K562 (cell line): ENCODE data around the gene TMEM167A. TPM values are rescaled to one million over a fixed set of nuclear protein-coding genes. Genes with fewer than 3 reads are reported as not detected.

Source experiments
- ATAC-seq: fragments of 200-7000 bp; cut with Tn5 transposase; 3 replicates; pipeline ENCODE4 v1.9.1; 2020; ENCODE audit warnings: moderate library complexity
- BruUV-seq: library from RNA; stranded (reverse); fragments of 400-500 nt; replicated peaks from 2 replicates; lab custom pipeline; 2021; lab: Mats Ljungman, UMichigan
- CTCF ChIA-PET: fragments of 300-600 bp; formaldehyde crosslinking; extraction: SDS; loops from one replicate; lab custom pipeline; 2021; ENCODE audit warnings: low intra/inter-chr PET ratio; lab: Yijun Ruan, JAX
- POLR2A ChIA-PET: fragments of 300-600, 350-650 bp; sonication (Branson Sonifier 250); formaldehyde crosslinking; extraction: SDS; loops from one replicate; lab custom pipeline; 2021; ENCODE audit warnings: antibody characterized with exemption, inconsistent platforms; lab: Yijun Ruan, JAX
- DNase-seq, 4 experiments: peaks; one replicate each; pipeline versions ENCODE4 v3.0.0 to v3.0.0-alpha.2; 2011 to 2018; ENCODE audit warnings: low spot score in 3 of 4, mixed read lengths in 3 of 4; ENCODE audit errors: extremely low read depth in 1 of 4
- FAIRE-seq: peaks from 2 replicates; lab custom pipeline; 2011; peaks lifted over from hg19 to GRCh38; lab: Jason Lieb, UNC
- H2AFZ ChIP-seq: 2 replicates; pipeline ENCODE4 v1.6.0; 2011; ENCODE audit warnings: low read depth, low read length, control low read depth, inconsistent platforms
- H3K27ac ChIP-seq: fragments of 200-600 bp; 3 replicates; pipeline ENCODE4 v1.8.0; 2011; ENCODE audit warnings: low read depth, mild to moderate bottlenecking, control low read depth, inconsistent platforms, low read length, moderate library complexity, mixed read lengths; ENCODE audit errors: extremely low read depth
- H3K27me3 ChIP-seq, 2 experiments: fragments of 300-600 bp in 1 of 2; 2 replicates in 1 of 2; 3 replicates in 1 of 2; pipeline versions ENCODE4 v1.6.0 to v1.8.0; 2011; ENCODE audit warnings: inconsistent platforms in 2 of 2, low read length in 2 of 2, mild to moderate bottlenecking in 1 of 2, mixed read lengths in 1 of 2, moderate library complexity in 1 of 2; ENCODE audit not compliant: control insufficient read depth in 2 of 2, insufficient read depth in 2 of 2
- H3K36me3 ChIP-seq: fragments of 300-600 bp; 3 replicates; pipeline ENCODE4 v1.8.0; 2011; ENCODE audit warnings: mild to moderate bottlenecking, low read length, inconsistent platforms; ENCODE audit not compliant: control insufficient read depth, insufficient read depth
- H3K4me1 ChIP-seq, 2 experiments: fragments of 200-600 bp in 1 of 2; replicated peaks in 1 of 2; 2 replicates in 1 of 2; 3 replicates in 1 of 2; pipeline versions ENCODE4 v1.5.1 to v1.8.0; 2011; ENCODE audit warnings: inconsistent platforms in 2 of 2, low read length in 2 of 2, mild to moderate bottlenecking in 1 of 2, mixed read lengths in 1 of 2, moderate library complexity in 1 of 2; ENCODE audit not compliant: control insufficient read depth in 2 of 2, insufficient read depth in 2 of 2
- H3K4me2 ChIP-seq: 2 replicates; pipeline ENCODE4 v1.6.1; 2011; ENCODE audit warnings: low read length, control low read depth, inconsistent platforms, mixed read lengths; ENCODE audit not compliant: insufficient read depth
- H3K4me3 ChIP-seq: fragments of 200-600 bp; sonication (generic), shearing (Covaris generic); 2 replicates; pipeline ENCODE4 v1.5.1; 2016; ENCODE audit warnings: control low read depth, inconsistent platforms
- H3K79me2 ChIP-seq: fragments of 200-600 bp; 3 replicates; pipeline ENCODE4 v1.8.0; 2011; ENCODE audit warnings: low read length, inconsistent platforms; ENCODE audit not compliant: control insufficient read depth, insufficient read depth
- H3K9ac ChIP-seq, 2 experiments: 2 replicates each; pipeline versions ENCODE4 v1.6.0 to v1.6.1; 2011; ENCODE audit warnings: low read depth in 2 of 2, low read length in 2 of 2, control low read depth in 1 of 2, inconsistent platforms in 1 of 2, mild to moderate bottlenecking in 1 of 2, mixed read lengths in 1 of 2; ENCODE audit not compliant: insufficient read depth in 1 of 2
- H3K9me1 ChIP-seq: one replicate; pipeline ENCODE4 v1.6.0; 2011; ENCODE audit warnings: inconsistent platforms, mild to moderate bottlenecking, low read length, moderate library complexity; ENCODE audit not compliant: control insufficient read depth, insufficient read depth
- H3K9me3 ChIP-seq: replicated peaks from 2 replicates; pipeline ENCODE4 v1.5.1; 2011; ENCODE audit warnings: low read depth, low read length, inconsistent platforms; ENCODE audit not compliant: control insufficient read depth, insufficient read depth
- H4K20me1 ChIP-seq: replicated peaks from 2 replicates; pipeline ENCODE4 v1.6.1; 2011; ENCODE audit warnings: low read length, inconsistent platforms, mixed read lengths; ENCODE audit not compliant: control insufficient read depth, insufficient read depth
- BCL6 ChIP-seq: fragments of 250-450 bp; sonication (Bioruptor Pico); IDR thresholded peaks from 2 replicates; pipeline ENCODE4 v1.4.0; 2020
- NCOA6 ChIP-seq: fragments of 450-650 bp; IDR thresholded peaks from 2 replicates; pipeline ENCODE4 v1.6.1; 2017; ENCODE audit warnings: mild to moderate bottlenecking
- NR0B1 ChIP-seq: fragments of 450-650 bp; IDR thresholded peaks from one replicate; pipeline ENCODE4 v1.6.1; 2018; ENCODE audit warnings: mild to moderate bottlenecking, moderate library complexity; ENCODE audit not compliant: partially characterized antibody
- TRIM28 ChIP-seq: fragments of 450-650 bp; IDR thresholded peaks from 2 replicates; pipeline ENCODE4 v1.6.1; 2017
- ZBTB17 ChIP-seq: fragments of 450-650 bp; formaldehyde crosslinking; IDR thresholded peaks from 2 replicates; pipeline ENCODE4 v1.4.0; 2020; ENCODE audit warnings: mild to moderate bottlenecking
- ZNF407 ChIP-seq: fragments of 450-650 bp; IDR thresholded peaks from 2 replicates; pipeline ENCODE4 v1.6.1; 2016; ENCODE audit warnings: low read depth
- ZNF609 ChIP-seq: sonication (generic); formaldehyde crosslinking; IDR thresholded peaks from 2 replicates; pipeline ENCODE4 v1.8.1; 2023; ENCODE audit warnings: missing genetic modification reagents, mild to moderate bottlenecking, borderline replicate concordance
- whole genome bisulfite sequencing: fragments of 100-300 bp; shearing (Covaris generic); methylation state at CpG from one replicate; pipeline ENCODE4 v1.1.6; 2016; ENCODE audit warnings: low coverage, mixed read lengths; ENCODE audit not compliant: insufficient coverage; ENCODE audit errors: missing lambda C conversion rate; 5-methylcytosine and 5-hydroxymethylcytosine counted together
- in situ Hi-C: fragments of 300-500 bp; cut with MboI; formaldehyde crosslinking; loops from 4 replicates; pipeline ENCODE4 v1.15.0; 2018; ENCODE audit warnings: inconsistent platforms, mixed read lengths
- intact Hi-C: fragments of 100-400 bp; cut with micrococcal nuclease; formaldehyde crosslinking; loops from 2 replicates; pipeline ENCODE4 v1.14.2; 2022
- polyA plus RNA-seq, 8 experiments: library from polyadenylated mRNA; depleted of rRNA in 4 of 8; stranded (reverse) in 5 of 8; unstranded in 3 of 8; fragments of >200 nt; fragmentation: Nextera tagmentation in 2 of 8; fragmentation: Illumina TruSeq in 1 of 8; extraction: Ambion mirVana in 2 of 8; extraction: Trizol in 1 of 8; gene quantifications; 2 replicates each; pipeline versions ENCODE4 v1.2.1 to v1.2.3, GENCODE V29; 2011 to 2014; ENCODE audit warnings: inconsistent platforms in 1 of 8, missing spikeins in 1 of 8
- total RNA-seq, 7 experiments: library from RNA; depleted of rRNA in 6 of 7; stranded (reverse); fragments of >200 nt in 6 of 7; fragmentation: Illumina TruSeq in 2 of 7; extraction: Trizol in 2 of 7; gene quantifications; 2 replicates each; pipeline versions ENCODE4 v1.2.1 to v1.2.3, GENCODE V29; 2011 to 2021; ENCODE audit warnings: low replicate concordance in 1 of 7

Gene TMEM167A
- total and polyA plus RNA-seq, 9 of the 15 experiments (the other 6 are each of a cell fraction or from before 2014, with no cell fraction given): 35.3 to 458 (median 110) TPM

GRCh38 chr5:83007755-83008154 lies 69.4 kb downstream of the TMEM167A start:
- POLR2A ChIA-PET: no interaction called here
- 0% methylated on average over 1 of the region's 1 CpG for WGBS
- intact Hi-C loops: no loop called here

More at GRCh38 chr5:83007755-83008154, 69.4 kb downstream of the TMEM167A start:
- Histone ChIP-seq H3K4me1 (no peaks in the 10 kb centered on the region), H2AFZ (no peak overlapping the region), H3K27me3 (peaks cover 0 to 2% of the 10 kb centered on the region in 2 experiments; a peak in 1 of 5 replicates), H3K9me3 (no peaks in the 10 kb centered on the region), H3K9me1 (no peaks in the 10 kb centered on the region), H3K79me2 (no peaks in the 10 kb centered on the region), H3K4me3 (no peak overlapping the region), H3K9ac (no peak overlapping the region), H3K36me3 (no peaks in the 10 kb centered on the region), H3K27ac (no peak overlapping the region), H3K4me2 (no peak overlapping the region), H4K20me1 (no peaks in the 10 kb centered on the region)
- in situ Hi-C loops: no loop called here
- ATAC-seq (no peak), DNase-seq (no peak), FAIRE-seq (no peak)
- TF ChIP-seq NCOA6 (no peak), BCL6 (CRISPR knock-in tag) (no peak), ZNF609 (CRISPR knock-in tag) (no peak), ZBTB17 (CRISPR knock-in tag) (no peak), TRIM28 (no peak), NR0B1 (no peak), ZNF407 (no peak)
- CTCF ChIA-PET: no interaction called here
- no TSS peak for BruUV-seq
